Fibroblast of skin of back (primary cell): ENCODE measurements around the gene FLNB.

ENCODE experiments used
- DNase-seq: peaks from one replicate; pipeline ENCODE4 v3.0.0-alpha.2; 2013

Gene FLNB

DNA sequence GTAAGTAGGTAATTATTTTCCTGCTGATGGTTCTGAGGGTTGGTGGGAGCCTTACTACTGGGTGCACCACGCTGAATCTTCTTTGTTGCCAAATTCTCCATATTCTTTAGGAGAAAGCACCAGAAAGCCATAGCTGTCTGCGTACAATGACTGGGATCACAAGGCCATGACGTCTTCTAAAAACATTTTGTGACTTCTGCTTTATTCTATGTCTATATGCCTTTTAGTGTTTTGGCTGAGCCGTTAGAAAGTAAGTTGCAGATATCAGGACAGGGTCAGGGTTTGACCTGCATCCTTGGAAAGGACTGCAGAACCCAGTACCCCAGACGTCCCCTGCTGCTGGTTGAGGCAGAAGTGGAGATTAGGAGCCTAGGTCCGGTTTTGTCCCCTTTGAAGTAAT is 107.0 kb downstream of the FLNB start:
- no peak for DNase-seq

DNA sequence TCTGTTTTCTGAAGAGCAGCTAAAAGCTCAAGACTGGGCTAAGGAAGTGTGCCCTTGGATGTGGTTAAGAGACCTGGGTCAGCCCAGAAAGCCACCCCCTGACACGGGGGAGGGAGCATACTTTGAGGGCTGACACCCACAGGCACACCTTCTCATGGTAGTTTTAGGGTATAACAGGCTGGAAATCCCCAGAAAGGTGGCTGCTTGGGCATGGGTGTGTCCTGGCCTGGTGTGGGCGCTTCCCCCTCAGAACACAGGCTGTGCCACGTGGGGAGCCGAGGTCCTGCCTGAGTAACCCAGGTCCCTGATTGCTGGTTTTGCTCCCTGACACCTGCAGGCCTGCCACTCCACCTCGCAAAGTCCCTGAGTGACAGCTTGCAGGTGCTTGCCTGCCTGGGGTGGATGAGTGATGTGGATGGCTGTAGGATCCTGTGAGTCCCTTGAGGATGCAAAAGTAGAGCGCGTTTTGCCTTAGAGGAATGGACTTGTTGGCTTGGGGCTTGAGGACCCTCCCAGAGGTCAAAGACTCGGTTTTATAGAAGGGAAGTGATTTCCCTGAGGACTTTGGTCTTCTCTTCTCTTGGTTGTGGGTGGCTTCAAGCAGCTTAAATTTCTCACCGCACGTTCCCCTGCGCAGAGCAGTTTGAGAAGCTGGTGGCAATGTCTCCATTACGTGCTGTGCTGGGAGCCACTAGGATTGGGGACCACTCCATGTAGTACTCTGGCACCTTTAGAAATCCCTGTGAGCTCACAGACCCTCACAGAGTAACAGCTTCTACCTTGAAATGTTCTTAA is 108.1 kb downstream of the FLNB start:
- DNase-seq = no peak

DNA sequence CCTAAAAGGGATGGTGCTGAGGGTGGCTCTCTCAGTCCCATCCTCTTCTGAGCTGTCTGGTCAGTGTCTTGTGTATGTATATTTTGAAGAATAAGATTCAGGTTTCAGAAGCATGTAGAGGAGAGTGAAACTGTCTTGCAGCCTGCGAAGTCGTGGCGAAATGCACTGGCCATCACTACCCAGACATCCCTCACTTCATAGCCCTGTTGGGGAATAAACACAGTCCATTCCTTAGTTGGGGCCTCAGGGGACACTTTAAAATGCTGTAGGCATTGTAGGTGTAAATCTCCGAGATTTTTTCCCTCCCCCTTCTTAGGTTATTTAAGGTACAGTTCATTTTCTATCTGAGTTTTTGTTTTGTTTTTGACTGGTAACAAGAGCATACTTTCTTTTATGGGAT is 108.8 kb downstream of the FLNB start:
- no peak for DNase-seq

DNA sequence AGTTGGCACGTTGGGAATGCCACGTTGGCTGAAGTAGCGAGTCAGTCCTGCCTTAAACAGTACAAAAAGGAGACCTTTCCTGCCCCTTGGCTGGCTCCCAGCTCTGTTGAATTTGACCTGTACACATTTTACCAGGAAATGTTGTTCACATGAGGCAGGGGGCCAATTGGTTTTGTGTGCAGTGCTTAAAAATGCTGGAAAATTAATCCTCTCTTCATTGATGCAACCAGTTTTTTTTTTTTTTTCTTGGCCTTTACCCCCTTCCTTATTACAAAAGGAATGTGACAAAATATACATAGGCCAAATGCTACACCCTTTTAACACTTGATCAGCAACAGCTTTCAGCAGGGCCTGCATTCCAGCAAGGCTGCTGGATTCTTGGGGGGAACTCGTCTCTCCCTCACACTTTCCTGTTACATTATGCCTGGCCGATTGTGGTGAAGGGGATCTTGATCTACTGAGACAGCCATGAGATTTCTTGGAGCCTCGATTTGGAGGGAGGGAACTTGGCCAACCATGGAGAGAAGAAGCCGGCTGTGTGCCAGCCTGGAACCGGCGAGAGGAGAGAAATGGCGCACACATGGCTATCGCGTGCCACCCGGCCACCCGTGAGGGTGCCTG is 109.4 kb downstream of the FLNB start:
- peak; percentile 27 for DNase-seq

DNA sequence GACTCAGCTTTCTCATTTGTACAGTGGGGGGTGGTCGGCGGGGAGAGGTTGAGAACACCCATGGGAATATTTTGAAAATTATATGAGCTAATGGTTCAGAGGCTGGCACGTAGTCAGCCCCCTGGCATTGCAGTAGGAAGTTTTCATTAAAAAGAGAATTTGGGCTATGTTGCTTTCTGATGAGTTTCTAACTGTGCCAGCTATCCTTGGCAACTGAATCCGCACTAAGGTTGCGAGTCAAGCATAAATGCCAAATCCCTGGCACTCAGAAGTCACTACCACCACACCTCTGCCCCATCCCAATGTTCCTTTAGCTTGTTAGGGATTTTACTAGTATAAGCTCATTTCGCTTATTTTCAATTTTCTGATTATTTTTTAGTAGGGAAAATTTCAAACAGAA is 111.0 kb downstream of the FLNB start:
- no peak for DNase-seq

DNA sequence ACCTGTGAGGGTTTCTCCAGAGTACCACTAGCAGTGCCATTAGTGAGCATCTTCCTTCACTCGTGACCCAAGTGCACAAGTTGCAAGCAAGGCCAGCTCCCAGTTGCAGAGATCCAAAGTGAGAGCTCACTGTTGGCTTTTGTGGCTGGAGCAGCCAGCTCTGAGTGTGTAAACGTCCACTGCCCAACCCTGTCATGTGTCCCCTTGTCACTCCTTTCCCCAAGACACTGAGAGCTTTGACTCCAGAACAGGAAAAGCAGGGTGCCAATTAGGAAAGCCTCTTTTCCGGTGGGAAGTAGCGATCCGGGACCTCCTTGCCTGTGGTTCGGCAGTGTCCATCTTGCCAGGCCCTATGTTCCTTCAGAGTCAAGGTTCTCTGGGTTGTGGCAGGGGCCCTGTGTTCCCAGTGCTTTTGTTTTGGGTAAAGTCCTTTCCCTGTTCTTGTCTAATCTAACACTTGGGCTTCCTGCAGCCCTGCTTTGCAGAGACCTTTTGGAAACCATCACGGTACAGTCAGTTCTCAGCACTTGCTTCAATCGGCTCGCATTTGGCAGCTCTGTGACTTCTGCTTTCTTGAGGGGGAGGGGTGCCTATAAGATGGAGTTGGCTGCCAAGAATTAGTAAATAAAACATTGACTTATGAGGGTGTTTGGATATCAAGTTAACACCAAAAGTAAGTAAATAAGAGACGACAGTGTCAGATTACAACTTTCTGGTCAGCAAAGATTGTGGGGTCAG is 112.0 kb downstream of the FLNB start:
- DNase-seq = no peak

DNA sequence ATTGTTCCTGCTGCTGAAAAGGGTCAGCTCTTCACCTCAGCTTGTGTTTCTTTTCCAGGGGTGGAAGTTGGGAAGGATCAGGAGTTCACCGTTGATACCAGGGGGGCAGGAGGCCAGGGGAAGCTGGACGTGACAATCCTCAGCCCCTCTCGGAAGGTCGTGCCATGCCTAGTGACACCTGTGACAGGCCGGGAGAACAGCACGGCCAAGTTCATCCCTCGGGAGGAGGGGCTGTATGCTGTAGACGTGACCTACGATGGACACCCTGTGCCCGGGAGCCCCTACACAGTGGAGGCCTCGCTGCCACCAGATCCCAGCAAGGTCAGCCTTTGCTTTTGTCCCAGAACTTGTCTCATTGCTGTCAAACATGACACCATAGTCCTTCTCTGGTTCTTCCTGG is 113.0 kb downstream of the FLNB start:
- DNase-seq = no peak

DNA sequence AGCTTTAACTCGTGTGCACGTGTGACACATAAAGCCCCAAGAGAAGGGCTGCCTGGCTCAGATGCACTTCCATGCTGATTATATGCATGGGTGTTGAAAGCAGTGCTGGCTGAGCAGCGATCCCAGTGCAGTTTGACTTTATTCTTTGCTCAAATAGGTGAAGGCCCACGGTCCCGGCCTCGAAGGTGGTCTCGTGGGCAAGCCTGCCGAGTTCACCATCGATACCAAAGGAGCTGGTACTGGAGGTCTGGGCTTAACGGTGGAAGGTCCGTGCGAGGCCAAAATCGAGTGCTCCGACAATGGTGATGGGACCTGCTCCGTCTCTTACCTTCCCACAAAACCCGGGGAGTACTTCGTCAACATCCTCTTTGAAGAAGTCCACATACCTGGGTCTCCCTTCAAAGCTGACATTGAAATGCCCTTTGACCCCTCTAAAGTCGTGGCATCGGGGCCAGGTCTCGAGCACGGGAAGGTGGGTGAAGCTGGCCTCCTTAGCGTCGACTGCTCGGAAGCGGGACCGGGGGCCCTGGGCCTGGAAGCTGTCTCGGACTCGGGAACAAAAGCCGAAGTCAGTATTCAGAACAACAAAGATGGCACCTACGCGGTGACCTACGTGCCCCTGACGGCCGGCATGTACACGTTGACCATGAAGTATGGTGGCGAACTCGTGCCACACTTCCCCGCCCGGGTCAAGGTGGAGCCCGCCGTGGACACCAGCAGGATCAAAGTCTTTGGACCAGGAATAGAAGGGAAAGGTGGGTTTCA is 114.9 kb downstream of the FLNB start:
- DNase-seq = no peak

DNA sequence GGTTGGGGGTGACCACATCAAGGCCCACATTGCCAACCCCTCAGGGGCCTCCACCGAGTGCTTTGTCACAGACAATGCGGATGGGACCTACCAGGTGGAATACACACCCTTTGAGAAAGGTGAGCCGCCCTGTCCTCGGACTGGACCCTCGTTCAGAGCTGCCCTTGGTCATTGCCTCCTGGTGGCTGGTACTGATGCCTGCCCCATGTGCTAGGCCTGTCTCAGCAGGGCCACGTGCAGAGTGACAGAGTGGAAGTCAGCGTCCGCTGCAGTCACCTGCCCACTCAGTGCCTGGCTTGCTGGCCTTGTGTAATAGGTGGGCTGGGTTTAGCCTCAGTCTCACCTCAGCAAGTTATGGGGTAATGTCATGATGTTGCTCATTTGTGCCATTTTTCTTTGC is 116.2 kb downstream of the FLNB start:
- DNase-seq = no peak

DNA sequence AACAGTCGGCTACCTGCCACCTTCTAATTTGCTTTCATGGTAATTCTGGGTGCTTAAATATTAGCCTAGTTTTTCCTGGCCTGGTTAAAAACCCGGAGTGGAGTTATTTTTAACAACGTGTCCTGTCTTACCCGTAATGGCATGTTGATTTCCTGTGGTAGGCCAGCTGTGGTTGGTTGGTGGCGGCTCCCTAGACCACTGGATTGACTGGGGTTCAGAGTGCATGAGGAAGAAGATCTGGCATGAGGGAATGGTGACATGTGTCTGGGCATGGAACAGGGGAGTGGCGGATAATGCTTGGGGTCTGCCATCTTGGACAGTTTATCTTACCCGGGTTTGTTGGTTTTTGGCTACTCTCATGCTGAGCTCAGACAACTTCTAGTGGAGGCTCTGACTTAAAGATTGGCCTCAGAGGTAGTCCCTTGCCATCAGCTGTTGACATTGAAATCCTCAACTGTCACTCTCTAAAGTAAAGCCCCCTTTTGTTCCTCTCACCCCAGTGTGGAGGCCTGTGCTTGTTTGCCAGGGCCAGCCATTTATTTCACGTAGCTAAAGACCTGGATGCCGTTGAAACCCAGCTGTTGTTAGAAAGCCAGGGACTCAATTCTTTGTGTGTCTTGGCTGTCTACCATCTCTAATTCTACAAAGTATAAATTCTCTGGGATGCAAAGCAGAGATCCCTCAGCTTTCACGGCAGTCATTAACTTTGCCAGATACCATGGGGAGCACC is 121.0 kb downstream of the FLNB start:
- DNase-seq = no peak

DNA sequence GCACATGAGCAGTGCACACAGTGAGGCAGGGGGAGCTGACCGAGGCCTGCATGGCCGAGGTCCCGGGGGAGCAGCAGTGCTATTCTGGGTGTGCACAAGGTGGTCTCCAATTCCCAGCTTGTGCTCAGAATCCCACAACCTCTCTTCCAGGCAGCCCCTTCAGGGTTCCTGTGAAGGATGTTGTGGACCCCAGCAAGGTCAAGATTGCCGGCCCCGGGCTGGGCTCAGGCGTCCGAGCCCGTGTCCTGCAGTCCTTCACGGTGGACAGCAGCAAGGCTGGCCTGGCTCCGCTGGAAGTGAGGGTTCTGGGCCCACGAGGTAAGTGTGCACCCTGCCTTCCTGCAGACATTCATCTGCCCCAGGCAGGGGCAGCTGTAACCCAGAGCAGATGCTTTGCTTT is 122.4 kb downstream of the FLNB start:
- DNase-seq = no peak

DNA sequence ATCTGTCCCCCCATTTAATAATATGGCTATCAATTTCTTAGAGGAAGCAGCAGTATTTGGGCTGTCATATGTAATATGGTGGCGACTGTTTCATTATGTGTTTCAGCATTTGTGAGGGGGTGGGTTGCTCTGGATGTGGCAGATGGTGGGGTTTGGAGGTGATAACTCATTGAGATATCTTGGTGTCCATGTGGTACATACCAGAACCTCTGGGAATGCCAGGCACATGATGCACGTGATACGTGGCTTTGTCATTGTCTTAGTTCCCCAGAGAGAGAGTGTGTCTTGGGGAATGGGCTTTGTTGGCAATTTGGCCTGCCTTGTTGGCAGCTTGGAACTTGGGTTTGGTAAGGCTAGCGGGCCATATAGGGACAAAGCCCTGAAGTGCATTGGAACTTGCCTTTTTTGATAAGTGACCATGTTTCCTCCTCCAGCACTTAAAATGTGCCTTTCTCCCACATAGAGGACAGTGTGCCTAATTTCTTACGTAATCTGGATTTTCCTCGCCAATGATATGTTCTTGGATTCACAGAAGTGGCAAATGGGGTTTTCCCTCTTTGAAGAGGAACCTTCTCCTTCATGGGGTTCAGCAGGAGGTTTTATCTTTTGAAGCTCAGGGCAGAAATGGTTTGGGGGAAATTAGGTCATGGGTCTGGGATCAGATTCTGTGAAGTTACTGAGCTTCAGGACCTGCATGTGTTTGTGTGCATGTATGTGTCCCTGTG is 123.0 kb downstream of the FLNB start:
- DNase-seq = peak; percentile 16

DNA sequence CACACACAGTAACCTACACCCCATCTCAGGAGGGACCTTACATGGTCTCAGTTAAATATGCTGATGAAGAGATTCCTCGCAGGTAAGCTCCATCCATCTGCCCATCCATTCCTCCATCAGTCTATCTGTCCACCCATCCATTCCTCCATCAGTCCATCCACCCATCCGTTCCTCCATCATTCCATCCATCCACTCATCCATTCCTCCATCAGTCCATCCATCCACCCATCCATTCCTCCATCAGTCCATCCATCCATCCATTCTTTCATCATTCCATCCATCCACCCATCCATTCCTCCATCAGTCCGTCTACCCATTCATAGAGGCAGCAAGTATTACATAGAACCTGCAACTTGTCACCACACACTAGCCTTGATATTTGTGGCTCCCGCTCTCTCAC is 124.6 kb downstream of the FLNB start:
- DNase-seq = no peak

DNA sequence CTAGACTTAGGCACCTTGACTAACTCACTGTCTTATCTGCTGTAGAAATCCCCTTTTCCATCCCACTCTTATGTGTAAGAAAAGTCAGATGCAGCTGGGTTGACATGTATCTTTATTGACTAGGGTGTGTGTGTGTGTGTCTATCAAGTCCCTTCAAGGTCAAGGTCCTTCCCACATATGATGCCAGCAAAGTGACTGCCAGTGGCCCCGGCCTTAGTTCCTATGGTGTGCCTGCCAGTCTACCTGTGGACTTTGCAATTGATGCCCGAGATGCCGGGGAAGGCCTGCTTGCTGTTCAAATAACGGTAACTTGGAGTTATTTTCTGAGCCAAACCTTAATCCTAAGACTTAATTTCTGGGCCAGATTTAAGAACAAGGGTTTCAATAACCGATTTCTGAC is 126.2 kb downstream of the FLNB start:
- no peak for DNase-seq

DNA sequence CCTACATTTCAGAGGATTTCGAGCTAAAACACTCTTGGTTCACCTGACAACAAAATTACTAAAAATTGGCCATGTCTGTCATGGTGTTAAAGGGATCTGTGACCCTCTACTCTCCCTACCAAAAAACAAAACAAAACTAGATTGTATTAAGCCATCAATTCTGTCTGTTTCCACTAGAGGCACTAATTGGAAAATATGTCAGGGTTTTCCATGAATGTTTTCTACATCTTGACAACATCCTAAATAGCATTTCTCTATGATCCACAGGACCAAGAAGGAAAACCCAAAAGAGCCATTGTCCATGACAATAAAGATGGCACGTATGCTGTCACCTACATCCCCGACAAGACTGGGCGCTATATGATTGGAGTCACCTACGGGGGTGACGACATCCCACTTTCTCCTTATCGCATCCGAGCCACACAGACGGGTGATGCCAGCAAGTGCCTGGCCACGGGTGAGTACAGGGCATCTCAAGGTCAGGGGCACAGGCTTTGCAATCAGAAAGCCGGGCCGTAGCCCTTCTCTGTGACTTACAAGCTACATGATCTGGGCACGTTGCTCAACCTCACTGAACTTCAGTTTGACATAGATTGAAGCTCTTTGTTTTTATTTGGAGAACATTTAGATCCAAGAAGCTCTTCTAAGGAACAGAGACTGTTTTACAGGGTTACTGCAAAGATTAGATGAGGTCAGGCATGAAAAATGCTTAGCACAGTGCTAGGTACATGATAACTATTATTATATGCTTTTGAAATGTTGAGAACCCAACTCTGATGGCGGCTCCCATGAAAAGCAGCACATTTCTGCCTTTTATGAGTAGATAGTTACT is 127.7 kb downstream of the FLNB start:
- no peak for DNase-seq

DNA sequence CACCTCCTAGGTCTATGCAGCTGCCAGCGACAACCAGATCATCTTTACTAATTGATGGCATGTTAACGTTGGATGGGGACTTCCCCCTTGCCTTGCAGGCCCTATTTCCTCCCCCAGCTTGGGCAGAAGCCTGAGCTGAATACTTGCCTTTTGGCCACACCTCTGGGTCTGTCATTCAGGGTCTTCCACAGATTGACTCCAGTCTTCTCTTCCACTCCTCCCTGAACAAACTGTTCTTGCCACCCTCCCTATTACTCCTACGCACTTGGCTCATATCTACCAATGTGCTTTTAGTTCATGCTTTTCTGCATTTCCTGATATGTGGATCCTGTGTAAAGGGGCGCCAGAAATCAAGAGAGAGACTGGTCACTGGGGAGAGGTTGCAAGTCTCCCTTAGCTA is 129.1 kb downstream of the FLNB start:
- DNase-seq = no peak

DNA sequence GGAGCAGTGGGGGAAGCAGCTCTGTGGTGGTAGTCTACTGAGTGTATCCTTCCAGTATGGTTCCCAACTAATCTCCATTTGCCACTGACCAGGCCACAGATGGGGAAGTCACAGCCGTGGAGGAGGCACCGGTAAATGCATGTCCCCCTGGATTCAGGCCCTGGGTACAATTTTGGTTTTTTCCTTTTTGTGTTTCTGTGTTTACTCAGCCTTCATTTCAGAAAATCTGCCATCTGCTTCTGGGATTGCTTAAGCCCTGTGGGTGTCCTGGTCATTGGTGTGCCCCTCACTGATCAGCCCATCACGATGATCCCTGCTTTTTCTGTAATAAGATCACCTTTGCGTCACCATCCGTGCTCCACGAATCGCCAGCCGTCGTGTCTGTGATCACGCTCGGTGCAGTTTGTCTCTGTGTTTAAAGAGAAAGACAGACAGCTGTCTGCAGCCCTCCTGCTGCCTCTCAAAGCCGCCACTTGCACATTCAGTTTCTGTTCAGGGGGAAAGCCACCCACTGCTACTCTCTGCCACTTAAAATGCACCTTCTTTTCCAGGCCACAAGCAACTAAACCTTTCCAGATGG is 133.6 kb downstream of the FLNB start:
- DNase-seq = no peak

DNA sequence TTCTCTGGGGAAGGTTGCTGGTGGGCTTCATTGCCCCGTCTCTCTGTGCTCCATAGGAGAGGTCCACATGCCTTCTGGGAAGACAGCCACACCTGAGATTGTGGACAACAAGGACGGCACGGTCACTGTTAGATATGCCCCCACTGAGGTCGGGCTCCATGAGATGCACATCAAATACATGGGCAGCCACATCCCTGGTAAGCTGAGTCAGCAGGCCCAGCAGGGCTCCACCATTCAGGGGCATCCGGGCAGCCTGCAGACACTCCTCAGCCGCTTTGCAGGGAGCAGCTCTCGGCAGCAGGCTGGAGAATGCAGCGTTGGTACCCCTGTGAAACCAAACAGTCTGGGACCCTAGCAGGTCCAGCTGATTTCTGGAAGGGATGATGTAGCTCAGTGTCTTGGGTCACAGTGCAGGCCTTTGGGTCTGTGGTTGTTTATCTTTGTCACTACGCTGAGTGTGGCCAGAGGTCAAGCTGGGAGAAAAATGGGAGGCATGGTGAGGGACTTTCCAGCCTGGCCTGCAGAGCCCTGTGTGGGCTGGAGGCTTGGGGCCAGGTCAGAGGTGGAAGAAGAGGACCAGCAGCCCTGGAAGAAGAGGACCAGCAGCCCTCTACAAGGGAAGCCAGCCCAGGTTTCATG is 135.3 kb downstream of the FLNB start:
- DNase-seq = no peak

DNA sequence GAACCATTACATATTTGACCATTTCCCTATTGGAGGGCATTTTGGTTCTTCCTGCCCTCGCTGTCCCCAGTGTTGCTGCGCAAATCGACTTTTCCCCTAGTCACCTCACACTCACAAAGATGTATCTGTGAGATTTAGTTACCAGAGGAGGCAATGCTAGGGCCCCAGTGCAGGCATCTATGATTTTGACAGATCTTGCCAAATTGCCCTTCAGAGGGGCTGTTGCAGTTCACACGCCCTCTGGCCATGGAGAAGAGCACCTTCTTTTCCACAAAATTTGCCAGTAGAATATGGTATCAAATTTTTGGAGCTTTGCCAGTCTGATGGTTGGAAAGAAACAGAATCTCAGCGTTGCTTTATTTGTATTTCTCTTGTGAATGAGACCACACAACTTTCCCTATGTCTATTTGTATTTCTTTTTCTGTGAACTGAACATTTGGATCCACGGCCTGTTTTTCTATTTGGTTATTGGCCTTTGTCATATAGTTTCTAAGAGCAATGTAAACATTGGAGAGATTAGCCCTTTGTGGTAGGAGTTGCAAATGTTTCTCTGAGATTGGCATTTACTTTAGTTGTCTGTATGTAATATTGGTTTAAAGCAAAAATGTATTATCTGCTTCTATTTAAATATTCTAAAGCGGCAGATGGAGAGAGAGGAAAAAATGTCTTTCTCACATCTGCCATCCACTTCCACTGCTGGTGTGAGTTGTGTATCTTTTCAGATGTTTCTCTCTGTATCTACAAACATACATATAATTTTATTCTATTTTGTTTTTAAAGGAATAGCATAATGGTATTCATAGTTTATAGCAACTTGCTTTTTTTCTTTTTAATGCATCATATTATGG is 136.5 kb downstream of the FLNB start:
- no peak for DNase-seq
